HG02588 (cell line): Measurements from ENCODE around the gene VIPR2.
"Not testable (repeated sequence)": the region's sequence is repeated elsewhere in the genome, so short reads cannot be mapped to it uniquely, and the experiment has no call there.

Experiments used
- ATAC-seq: cut with Tn5 transposase; IDR thresholded peaks from one replicate; pipeline ENCODE4 v1.9.1; 2021; ENCODE audit warnings: mild to moderate bottlenecking, moderate library complexity; ENCODE audit not compliant: unreplicated experiment

VIPR2 gene, protein sequence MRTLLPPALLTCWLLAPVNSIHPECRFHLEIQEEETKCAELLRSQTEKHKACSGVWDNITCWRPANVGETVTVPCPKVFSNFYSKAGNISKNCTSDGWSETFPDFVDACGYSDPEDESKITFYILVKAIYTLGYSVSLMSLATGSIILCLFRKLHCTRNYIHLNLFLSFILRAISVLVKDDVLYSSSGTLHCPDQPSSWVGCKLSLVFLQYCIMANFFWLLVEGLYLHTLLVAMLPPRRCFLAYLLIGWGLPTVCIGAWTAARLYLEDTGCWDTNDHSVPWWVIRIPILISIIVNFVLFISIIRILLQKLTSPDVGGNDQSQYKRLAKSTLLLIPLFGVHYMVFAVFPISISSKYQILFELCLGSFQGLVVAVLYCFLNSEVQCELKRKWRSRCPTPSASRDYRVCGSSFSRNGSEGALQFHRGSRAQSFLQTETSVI

DNA sequence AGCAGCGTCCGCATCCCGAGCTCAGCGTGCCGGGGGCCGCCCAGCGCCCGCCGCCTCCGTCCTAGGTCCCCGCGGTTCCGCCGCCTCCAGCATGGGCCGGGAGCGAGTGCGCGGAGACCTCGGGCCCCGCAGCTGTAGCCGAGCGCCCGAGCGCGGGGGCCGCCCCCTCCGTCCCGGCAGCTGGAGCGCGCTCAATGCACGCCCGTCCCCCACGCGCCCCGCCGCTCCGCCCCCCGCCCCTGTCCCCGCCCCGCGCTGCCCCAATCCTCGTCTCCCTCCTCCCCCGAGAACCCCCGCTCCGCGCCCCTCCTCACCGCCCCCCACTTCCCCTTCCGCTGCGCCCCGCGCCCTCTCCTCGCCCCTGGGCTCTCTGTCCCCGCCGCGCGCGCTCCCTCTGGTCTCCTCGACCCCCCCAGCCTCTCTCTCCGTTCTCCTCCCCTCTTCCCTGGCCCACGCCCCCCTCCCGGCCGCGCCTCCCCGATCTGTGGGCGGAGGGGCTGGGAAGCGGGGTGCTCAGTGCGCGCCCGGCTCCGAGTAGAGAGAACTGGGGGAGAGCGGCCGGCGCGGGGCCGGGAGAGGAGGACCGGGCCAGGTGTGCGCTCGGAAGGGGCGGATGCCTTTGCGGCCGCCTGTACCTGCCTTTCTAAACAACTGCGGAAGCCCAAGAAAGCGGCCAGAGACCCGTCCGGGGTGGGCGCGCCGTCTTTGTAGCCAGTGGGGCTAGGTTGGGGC lies at the start of gene VIPR2:
VIPR2 (minus strand) TSS at position 110 of the 732 bp plus-strand sequence; CDS start at position 14, 96 bp downstream.
- ATAC-seq, result no peak

- ATAC-seq, result no peak
These were observed 49.0 kb upstream of the VIPR2 start for GRCh38 chr7:159193543-159194090.

DNA sequence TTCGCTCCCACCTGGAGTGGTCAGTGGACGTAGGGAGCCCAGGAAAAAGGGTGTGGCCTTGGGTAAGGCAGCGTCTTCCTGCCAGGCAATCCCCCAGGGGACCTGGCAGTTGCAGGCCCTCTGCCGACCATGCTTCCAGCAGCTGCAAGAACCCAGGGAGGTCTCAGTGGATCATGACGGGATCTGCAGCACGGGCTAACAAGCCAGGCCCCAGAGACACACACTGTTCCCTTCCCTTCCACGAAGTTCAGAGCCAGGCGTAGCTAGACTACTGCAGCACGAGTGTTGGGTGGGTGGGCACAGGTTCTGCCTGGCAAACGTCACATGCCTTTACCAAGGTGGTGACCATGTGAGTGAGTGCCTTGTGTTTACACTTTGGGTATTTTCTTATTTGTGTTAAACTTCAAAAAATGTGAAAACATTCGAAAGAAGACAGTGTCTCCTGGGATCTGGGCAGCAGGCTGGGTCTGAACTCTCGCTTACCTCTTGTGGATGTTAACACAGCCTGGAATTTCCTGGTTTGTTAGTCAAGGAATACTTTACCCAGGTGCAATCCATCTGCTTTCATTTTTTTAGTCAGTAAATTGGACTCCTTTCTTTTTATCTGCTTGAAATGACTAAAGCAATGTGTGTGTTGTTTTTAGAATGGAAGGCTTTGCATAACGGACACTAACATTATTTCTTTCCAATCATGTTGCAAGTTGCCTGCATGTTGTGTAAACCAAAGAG lies 48.2 kb upstream of the VIPR2 start:
- ATAC-seq, result no peak

DNA sequence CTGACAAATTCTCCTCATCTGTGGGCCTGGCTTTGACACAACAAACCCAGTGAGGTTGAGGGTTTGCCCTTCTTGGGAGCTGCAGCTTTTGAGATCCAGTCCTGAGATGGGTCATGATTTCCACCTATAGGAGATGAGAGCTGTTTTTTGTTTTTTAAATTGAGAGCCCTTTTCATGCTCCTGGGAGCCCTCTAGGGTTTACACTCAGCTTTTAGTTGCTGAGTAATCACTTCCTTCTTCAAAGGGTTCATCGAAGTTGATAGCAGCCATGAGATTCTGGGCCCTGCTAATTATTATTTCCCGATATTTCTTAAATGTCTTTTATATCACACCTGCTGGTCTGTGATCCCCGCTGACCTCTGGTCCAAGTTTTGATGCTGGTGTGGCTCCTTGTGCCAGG lies 47.3 kb upstream of the VIPR2 start:
- ATAC-seq, result no peak

GRCh38 chr7:159191236-159191635 lies 46.6 kb upstream of the VIPR2 start:
- no peak for ATAC-seq

- ATAC-seq, result no peak
These were observed 43.3 kb upstream of the VIPR2 start for GRCh38 chr7:159188011-159188410.

DNA sequence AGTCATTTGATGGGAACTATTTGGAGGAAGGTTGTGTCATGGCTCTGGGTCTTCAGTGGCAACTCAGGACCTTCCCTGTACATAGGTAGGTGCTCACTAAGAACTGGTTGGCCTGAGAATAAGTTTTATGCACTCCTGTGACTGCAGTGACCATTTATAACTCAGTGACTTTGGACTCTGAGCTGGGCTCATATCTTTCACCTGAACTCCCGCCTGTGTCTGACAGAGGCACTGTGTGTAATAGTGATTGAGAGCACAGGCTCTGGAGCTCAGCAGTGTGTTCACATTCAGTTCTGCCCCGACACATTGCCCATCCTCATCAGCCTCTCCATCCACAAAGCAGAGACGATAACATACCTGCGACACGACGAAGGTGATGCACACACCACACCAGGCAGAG lies 34.6 kb upstream of the VIPR2 start:
- ATAC-seq, result no peak

DNA sequence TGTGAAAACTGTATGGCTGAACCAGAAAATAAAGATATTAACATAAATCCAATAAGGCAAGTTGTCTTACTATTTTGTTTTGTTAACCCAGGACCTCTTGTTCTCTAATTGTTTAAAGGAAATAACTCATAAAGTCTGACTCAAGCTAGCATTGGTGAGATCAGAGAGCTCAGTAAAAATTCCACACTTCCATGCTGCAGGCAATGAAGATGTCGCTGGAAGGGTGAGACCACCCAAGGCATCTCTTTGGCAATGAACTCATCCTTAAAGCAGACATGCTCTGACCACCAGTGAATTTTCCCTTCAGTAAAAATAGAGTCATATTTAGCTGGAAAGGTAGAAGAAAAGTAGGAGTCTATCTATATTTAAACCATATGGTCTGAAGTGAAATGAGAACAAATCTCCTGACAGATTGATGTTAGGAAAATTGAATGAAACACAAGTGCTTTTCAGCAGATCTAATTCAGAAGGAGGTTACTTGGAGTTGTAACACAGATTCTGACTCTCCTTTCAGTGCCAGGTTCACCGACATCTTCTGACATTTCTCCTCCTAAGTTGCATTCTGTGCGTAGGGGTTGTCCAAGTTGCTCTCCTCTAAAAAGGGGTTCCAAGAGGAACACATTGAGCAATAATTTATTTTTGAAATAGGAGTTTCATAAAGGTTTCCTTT lies 32.8 kb upstream of the VIPR2 start:
- ATAC-seq, result no peak

- no peak for ATAC-seq
These were observed 31.1 kb upstream of the VIPR2 start for GRCh38 chr7:159175792-159176191.

DNA sequence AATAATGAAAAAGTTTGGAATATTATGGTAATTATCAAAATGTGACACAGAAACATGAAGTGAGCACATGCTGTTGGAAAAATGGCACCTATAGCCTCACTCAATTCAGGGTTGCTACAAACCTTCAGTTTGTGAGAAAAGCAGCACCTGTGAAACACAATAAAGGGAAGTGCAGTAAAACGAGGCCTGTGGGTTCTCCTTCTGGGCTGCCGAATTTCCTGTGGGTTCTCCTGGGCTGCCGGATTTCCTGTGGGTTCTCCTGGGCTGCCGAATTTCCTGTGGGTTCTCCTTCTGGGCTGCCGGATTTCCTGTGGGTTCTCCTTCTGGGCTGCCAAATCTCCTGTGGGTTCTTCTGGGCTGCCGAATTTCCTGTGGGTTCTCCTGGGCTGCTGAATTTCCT lies 30.4 kb upstream of the VIPR2 start:
- ATAC-seq, result not testable (repeated sequence)

DNA sequence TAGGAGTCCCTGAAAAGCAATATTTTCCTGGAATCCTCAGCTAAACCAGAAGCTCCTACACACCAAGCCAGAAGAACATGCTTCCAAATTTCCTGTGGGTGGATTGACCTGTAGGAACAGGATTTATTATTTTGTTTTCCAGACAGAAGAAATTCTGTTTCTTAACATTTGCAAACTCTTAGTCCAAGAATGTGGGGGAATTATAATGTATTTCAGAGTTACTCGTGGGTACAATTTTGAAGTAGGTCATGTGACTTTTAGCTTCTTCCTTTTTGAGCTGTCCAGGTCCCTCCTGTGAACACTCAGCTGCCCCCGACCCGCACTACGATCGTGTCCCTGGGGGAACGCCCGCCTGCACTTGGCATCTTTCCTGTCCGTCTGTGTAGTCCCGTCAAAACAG lies 27.7 kb upstream of the VIPR2 start:
- ATAC-seq, result no peak

GRCh38 chr7:159169391-159169790 lies 24.7 kb upstream of the VIPR2 start:
- no peak for ATAC-seq

DNA sequence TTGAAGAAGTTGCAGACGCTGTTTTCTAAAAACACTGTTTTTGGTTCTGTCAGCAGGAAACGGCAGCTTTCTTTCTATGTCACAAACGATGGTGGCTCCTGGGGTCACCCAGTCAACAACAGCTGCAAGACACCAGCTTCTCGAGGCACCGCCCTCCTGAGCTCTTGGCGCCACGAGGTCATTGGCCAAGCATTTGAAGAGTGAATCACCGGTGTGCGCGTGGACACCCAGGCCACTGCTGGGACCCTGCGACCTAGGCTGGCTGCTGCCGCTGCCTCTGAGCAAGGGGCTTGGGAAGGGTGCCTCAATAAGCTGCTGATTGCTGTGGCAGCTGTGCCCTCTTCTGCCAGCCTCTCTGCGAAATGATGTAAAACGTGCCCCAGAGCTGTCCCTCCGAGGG lies 22.5 kb upstream of the VIPR2 start:
- no peak for ATAC-seq

GRCh38 chr7:159166530-159166929 lies 21.9 kb upstream of the VIPR2 start:
- no peak for ATAC-seq

DNA sequence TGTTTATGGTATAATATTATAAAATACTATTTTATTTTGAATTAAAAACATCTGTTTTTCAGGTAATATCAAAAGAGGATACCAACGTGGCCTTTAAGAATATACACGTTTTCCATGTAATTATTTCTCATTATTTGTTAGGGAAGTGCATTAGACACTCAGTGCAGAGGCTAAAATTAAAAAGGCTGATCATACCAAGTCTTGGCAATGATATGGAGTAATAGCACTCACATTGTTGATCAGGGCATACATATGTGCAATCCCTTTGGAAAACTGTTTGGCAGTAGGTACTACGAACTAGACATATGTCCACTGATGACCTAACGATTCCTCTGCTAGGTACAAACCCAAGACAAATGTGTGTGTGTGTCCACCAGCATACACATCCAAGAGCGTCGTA lies 20.7 kb upstream of the VIPR2 start:
- ATAC-seq, result no peak

- ATAC-seq, result not testable (repeated sequence)
These were observed 19.1 kb upstream of the VIPR2 start for GRCh38 chr7:159163703-159164301.

DNA sequence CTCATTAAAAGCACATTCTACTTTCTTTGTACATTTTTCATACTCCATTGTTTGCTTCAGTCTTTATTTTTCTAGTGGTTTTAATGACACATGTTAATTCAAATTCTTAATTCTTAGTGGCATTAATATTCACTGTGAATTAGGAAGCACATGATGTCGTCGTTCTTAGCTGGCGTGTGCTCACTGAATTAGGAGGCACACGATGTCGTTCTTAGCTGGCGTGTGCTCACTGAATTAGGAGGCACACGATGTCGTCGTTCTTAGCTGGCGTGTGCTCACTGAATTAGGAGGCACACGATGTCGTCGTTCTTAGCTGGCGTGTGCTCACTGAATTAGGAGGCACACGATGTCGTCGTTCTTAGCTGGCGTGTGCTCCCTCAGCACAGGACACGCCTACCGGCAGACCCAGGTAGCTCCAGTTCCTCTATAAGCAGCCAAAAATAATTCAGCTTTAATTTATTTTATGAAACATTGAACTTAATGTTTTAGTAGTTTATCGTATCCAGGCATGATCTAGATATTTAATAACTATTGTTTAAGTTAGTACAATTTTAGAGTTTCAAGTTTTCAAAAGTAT lies 17.5 kb upstream of the VIPR2 start:
- ATAC-seq, result not testable (repeated sequence)

DNA sequence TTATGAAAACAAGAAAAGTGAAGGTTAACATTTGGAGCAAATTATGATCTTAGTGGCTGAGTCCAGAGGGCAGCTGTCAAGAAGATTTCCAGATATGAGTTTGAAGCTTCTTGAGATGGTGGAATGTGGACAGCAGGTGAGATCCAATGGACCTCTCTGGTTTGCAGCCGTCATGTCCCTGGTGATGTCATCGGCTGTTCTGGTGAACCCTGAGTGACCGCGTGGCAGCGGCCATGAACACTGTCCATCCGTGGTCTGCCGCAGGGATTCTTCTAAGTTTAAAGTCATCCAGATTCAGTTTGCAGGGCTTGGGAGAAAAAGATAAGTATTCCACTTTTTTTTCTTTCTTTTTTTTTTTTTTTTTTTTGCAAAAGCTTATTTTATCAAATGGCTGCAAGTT lies 15.8 kb upstream of the VIPR2 start:
- ATAC-seq, result no peak

DNA sequence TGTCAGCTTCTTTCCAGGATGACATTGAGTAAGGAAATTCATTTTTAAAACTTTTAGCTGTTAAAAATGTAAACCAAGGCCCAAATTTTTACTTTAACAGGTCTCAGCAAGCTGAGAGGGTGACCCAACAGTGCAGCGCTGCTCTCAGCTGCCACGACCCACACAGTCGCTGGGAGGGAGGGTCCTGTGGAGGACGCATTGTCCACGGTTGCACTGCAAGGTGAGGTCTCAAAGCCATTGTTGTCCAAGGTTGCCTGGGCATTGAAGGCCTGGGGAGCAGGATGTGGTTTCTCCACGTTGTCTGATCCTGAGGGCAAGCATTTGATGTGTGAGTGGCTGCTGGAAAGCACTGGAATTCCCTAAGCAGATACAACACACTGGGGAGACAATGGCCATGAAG lies 15.1 kb upstream of the VIPR2 start:
- ATAC-seq, result no peak

GRCh38 chr7:159158888-159159405 lies 14.3 kb upstream of the VIPR2 start:
- no peak for ATAC-seq
